ENCODE data around the gene AKAP13.

GRCh38 chr15:85558848-85559247 lies 178.4 kb downstream of the AKAP13 start:
- TF ChIP-seq CTCF (IDR thresholded peaks at IDR 0.05): no peak
- TF ChIP-seq POLR2A (IDR thresholded peaks at IDR 0.05): no peak
